Spleen (tissue), 7 donors: ENCODE data around the gene LMF1.

ENCODE experiments used
- POLR2A ChIP-seq, 3 donors: fragments of 450-650 bp; IDR thresholded peaks; one replicate each; pipeline ENCODE4 v1.5.1; 2017; ENCODE audit warnings: antibody characterized with exemption in 3 of 3, mild to moderate bottlenecking in 1 of 3
- POLR2AphosphoS5 ChIP-seq, 3 donors: sonication (generic); formaldehyde crosslinking; IDR thresholded peaks; one replicate each; pipeline ENCODE4 v1.5.1; 2017; ENCODE audit warnings: antibody characterized with exemption in 3 of 3
- TF ChIP-seq, protein P1 (sequence below), 11 experiments: fragments of 200-600 bp in 7 of 11; fragments of 450-650 bp in 4 of 11; sonication (generic) in 4 of 11; IDR thresholded peaks in 8 of 11; conservative IDR thresholded peaks in 3 of 11; 1 replicate in 7 of 11; 2 replicates in 4 of 11; pipeline versions ENCODE4 v1.4.0 to v1.8.0; 2016 to 2021; ENCODE audit warnings: antibody characterized with exemption in 11 of 11, inconsistent platforms in 4 of 11, mild to moderate bottlenecking in 1 of 11
- donor health status: DM: no; HTN: no; CAD: no; lungs with moderate emphysema.
- donor health status: DM: no; HTN: no; CAD: no.
- donor health status: DM: no; HTN: no; CAD: no.

GRCh38 chr16:923184-923583 is 47.6 kb downstream of the LMF1 start:
- TF ChIP-seq, protein P1, sequence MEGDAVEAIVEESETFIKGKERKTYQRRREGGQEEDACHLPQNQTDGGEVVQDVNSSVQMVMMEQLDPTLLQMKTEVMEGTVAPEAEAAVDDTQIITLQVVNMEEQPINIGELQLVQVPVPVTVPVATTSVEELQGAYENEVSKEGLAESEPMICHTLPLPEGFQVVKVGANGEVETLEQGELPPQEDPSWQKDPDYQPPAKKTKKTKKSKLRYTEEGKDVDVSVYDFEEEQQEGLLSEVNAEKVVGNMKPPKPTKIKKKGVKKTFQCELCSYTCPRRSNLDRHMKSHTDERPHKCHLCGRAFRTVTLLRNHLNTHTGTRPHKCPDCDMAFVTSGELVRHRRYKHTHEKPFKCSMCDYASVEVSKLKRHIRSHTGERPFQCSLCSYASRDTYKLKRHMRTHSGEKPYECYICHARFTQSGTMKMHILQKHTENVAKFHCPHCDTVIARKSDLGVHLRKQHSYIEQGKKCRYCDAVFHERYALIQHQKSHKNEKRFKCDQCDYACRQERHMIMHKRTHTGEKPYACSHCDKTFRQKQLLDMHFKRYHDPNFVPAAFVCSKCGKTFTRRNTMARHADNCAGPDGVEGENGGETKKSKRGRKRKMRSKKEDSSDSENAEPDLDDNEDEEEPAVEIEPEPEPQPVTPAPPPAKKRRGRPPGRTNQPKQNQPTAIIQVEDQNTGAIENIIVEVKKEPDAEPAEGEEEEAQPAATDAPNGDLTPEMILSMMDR (IDR thresholded peaks at IDR 0.05 in 8 of 11, conservative IDR thresholded peaks at IDR 0.05 in 3 of 11) = no peak
- TF ChIP-seq POLR2A (IDR thresholded peaks at IDR 0.05) (no peak), POLR2AphosphoS5 (IDR thresholded peaks at IDR 0.05) (no peak)
